Duodenal mucosa (tissue), 2 donors: ENCODE data around the gene DCLRE1C.
"Not testable (repeated sequence)": the region's sequence is repeated elsewhere in the genome, so short reads cannot be mapped to it uniquely, and the experiment has no call there.

Experiments used
- H3K27ac ChIP-seq: one replicate; pipeline ENCODE4 v1.7.0; 2013; ENCODE audit warnings: low read depth, low read length
- H3K27me3 ChIP-seq, 2 donors: one replicate each; pipeline ENCODE4 v1.7.0; 2013; ENCODE audit warnings: low read length in 2 of 2, control low read depth in 1 of 2; ENCODE audit not compliant: insufficient read depth in 2 of 2, control insufficient read depth in 1 of 2
- H3K36me3 ChIP-seq, 2 donors: one replicate each; pipeline ENCODE4 v1.7.0; 2013; ENCODE audit warnings: low read length in 2 of 2, control low read depth in 1 of 2; ENCODE audit not compliant: insufficient read depth in 2 of 2, control insufficient read depth in 1 of 2
- H3K4me1 ChIP-seq, 2 donors: one replicate each; pipeline ENCODE4 v1.7.0; 2013; ENCODE audit warnings: low read length in 2 of 2, control low read depth in 1 of 2; ENCODE audit not compliant: insufficient read depth in 2 of 2, control insufficient read depth in 1 of 2
- H3K4me3 ChIP-seq, 2 donors: one replicate each; pipeline ENCODE4 v1.7.0; 2013; ENCODE audit warnings: low read length in 2 of 2, low read depth in 1 of 2
- H3K9ac ChIP-seq, 2 donors: one replicate each; pipeline ENCODE4 v1.7.0; 2013; ENCODE audit warnings: low read length in 2 of 2, low read depth in 1 of 2
- H3K9me3 ChIP-seq, 2 donors: one replicate each; pipeline ENCODE4 v1.7.0; 2013; ENCODE audit warnings: low read length in 2 of 2, control low read depth in 1 of 2; ENCODE audit not compliant: control insufficient read depth in 1 of 2

DCLRE1C gene

DNA sequence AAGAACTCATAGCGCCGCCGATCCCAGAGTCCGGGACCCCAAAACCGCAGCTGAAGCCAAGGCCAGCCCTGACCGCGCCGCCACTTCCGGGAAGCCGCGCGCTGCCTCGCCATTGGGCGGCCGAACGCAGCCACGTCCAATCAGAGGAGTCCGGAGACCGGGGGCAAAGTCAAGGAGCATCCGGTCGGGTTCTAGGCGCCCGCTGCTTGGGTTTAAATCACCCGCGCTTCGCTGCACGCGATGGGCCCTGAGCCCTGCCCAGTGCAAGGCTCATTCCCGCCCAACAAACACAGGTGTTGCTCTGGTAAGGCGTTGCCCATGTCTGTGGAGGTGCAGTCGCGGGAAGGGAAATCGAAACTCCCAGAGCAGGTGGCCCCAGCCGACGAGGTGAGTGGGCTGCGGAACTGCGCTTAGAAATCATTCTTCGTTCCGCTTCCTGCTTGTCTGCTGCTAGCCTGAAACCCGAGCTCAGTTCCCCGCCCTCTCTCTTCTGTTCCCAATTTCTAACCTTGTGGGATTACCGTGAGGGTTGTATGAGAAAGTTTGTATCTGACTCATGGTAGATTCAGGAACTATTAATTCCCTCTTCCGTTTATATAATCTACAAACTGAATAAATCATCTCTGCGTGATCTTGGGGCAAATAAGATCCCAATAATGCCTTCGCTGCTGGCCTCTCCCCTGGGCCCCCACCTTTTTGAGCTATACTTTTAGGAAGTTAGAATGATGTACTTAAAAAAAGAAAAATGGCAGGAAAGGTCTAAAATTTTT lies at the start of gene DCLRE1C:
Gene DCLRE1C, minus strand, starts transcription at position 96 of the 770 bp plus-strand sequence. Its CDS starts 86 bp downstream, at position 10.
- Histone ChIP-seq H3K4me3 (peak within 1 kb of the TSS; percentile 73 to 82), H3K27ac (peak within 1 kb of the TSS; percentile 79), H3K4me1 (peaks cover 12 to 20% of the 10 kb centered on the region in 2 donors), H3K9ac (peak within 1 kb of the TSS; percentile 61 to 74), H3K36me3 (peaks cover under 1 to 5% of the 10 kb centered on the region in 2 donors), H3K9me3 (no peaks in the 10 kb centered on the region), H3K27me3 (no peaks in the 10 kb centered on the region)

DNA sequence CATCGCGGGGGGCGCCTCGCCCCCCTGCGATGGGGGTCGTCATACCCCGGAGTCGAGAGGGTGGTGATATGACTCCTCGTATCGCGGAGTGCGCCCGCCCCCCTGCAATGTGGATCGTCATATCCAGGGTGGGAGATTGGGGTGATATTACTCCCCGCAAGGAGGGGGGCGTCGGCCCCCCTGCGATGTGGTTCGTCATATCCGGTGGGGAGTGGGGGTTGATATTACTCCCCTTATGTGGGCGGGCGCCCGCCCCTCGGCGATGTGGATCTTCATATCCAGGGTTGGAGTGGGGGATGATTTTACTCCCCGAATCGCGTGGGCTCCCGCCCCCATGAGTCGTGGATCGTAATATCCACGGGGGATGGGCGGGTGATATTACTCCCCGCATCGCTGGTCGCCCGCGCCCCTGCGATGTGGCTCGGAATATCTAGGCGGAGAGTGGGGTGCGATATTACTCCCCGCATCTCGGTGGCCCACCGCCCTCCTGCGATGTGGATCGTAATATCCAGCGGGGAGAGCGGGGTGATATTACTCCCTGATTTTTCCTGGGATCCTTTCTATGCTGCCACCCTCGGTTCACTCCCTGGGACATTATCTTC lies 42.2 kb upstream of the DCLRE1C start:
- Histone ChIP-seq H3K9ac (no peak overlapping the region), H3K36me3 (no peaks in the 10 kb centered on the region), H3K9me3 (no peaks in the 10 kb centered on the region), H3K4me3 (no peak overlapping the region), H3K4me1 (no peaks in the 10 kb centered on the region), H3K27me3 (no peaks in the 10 kb centered on the region), H3K27ac (no peak overlapping the region)

DNA sequence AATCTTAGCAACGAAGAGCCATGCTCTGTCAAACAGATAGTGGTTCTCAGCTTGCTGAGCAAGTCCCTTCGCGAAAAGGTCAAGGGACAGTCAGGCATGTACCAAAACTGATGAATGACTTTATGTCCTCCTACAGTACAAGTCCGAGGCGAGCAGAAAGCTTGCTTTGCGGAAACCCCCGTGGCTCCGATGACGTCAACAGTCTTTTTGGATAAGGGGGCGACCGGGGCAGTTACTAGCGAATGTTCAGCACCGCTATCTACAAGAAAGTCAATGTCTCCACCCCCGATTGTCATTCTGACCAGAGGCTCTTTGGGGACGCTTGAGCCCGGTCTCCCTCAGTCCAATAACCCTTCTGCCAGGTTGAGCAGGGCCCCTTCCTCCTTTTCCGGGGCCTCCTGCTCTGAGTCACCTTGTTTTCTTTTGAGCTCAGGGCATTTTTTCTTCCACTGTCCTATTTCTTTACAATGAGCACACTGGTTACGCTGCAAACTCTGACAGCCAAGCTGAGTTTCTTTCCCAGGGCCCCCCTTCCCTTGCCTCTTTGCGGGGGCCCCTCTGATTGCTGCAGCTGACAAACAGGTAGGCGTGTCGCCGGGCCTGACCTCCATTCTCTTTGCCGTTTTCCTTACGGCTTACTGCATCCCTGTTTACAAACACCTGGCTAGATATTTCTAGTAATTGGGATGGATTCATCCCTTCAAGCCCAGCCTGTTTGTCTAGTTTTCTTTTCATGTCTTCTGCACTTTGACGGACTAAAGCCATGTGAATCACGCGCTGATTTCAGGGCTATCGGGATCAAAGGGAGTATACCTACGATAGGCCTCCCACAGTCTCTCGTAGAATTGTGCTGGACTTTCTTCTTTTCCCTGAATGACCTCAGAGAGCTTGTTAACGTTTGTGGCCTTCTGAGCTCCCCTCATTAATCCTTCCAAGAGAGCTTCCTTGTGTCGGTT lies 39.9 kb upstream of the DCLRE1C start:
- not testable (repeated sequence) for H3K9ac ChIP-seq, H3K36me3 ChIP-seq, H3K4me3 ChIP-seq, H3K27me3 ChIP-seq, H3K27ac ChIP-seq, H3K4me1 ChIP-seq, H3K9me3 ChIP-seq

DNA sequence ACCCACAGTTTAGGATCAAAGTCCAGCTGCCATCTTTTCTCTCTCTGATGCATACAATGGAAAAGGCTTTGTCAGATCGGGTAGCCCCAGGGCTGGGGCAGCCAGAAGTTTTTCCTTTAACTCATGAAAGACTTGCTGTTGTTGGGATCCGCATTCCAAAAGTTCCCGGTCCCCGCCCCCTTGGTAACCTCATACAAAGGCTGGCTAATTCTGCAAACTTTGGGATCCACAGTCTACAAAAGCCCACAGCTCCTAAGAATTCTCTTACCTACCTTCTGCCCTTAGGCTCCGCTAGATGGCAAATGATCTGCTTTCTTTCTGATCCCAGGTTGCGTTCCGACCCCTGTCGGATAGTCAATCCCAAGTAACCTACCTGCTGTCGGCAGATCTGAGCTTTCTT lies 38.4 kb upstream of the DCLRE1C start:
- not testable (repeated sequence) for H3K4me3 ChIP-seq, H3K9me3 ChIP-seq, H3K27me3 ChIP-seq, H3K27ac ChIP-seq, H3K4me1 ChIP-seq, H3K36me3 ChIP-seq, H3K9ac ChIP-seq

DNA sequence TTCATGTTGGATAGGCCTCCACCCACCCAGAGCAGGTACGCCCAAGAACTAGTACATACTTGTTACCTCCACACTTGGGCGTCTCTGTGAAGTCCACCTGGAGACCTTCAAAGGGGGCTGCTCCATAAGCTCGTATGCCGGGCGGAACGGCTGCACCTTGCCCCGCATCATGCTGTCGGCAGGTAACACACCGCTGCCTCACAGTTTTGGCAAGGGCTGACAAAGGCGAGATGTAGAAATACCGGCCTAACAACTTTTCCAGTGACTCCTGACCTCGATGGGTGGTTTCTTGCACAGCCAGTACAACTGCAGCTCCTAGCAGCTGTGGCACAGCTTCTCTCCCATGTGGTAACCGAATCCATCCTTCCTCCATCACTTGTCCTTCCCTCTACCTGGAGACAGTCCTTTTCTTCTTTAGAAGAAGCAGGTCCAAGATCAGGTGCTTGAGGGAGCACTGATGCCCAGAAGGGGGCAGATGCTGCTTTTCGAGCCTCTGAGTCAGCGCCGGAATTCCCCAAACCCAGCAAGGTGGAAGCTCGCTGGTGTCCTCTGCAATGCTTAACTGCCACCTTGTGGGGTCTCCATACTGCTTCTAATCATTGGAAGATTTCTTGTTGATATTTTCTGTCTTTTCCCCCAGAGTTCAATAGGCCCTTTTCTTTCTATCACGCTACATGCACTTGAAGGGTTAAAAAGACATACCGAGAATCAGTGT lies 37.3 kb upstream of the DCLRE1C start:
- H3K36me3 ChIP-seq, H3K9me3 ChIP-seq, H3K27me3 ChIP-seq, H3K9ac ChIP-seq, H3K4me1 ChIP-seq, H3K27ac ChIP-seq, H3K4me3 ChIP-seq: not testable (repeated sequence)

DNA sequence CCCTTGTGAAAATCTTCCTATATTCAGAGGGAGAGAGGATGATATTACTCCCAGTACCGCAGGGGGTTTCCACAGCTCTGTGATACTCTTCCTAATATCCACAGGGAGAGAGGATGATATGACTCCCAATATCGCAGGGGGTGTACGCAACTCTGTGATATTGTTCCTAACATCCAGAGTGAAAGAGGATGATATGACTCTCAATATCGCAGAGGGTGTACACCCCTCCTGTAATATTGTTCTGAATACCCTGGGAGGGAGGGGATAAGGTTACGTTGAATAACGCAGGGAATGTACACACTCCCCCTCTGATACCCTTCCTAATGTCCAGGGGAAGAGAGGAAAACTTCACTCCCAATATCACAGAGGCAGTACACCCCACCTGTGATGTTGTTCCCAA lies 35.7 kb upstream of the DCLRE1C start:
- H3K27ac ChIP-seq, H3K4me1 ChIP-seq, H3K27me3 ChIP-seq, H3K9ac ChIP-seq, H3K36me3 ChIP-seq, H3K4me3 ChIP-seq, H3K9me3 ChIP-seq: not testable (repeated sequence)

DNA sequence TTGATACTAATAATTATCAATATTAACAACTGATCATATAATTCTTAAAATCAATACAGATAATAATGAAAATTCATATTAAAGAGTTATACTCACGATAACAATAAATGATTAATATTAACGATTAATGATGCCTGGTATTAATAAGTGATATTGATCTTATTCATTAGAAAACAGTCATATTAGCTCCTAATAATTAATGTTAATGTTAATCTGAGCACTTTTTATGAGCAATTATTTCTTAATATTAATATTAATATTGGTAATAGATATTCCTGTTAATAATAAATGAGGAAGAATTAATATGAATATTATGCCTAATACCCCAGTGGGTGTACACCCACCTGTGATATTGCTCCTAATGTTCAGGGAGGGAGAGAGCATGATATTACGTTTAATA lies 28.8 kb upstream of the DCLRE1C start:
- H3K27me3 ChIP-seq: no peaks in the 10 kb centered on the region
- H3K27ac ChIP-seq: no peak overlapping the region
- H3K4me1 ChIP-seq: no peaks in the 10 kb centered on the region

DNA sequence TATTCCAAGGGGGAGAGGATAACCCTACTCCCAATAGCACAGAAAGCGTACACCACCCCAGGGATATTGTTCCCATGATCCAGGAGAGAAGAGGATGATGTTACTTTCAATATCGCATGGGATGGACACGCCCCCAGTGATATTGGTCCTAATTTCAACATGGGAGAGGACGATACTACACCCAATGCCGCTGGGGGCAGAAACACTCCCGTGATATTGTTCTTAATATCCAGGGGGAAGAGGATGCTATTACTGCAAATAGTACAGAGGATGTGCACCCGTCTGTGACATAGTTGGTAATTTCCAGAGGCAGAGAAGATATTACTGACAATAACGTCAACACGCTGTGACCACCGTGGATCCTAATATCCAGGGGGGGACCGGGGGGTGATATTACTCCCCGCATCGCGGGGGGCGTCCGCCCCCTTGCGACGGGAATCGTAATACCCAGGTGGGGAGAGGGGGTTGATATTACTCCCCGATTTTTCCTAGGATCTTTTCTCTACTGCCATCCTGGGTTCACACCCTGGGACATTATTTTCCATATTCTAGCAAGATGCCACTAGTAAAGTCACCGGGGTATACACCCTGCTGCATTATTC lies 21.9 kb upstream of the DCLRE1C start:
- H3K9ac ChIP-seq: no peak overlapping the region

More for the DNA sequence above, 28.8 kb upstream of the DCLRE1C start:
- no peak overlapping the region for H3K4me3 ChIP-seq
- no peaks in the 10 kb centered on the region for H3K36me3 ChIP-seq
- H3K9me3 ChIP-seq: no peaks in the 10 kb centered on the region
- H3K9ac ChIP-seq: no peak overlapping the region

DNA sequence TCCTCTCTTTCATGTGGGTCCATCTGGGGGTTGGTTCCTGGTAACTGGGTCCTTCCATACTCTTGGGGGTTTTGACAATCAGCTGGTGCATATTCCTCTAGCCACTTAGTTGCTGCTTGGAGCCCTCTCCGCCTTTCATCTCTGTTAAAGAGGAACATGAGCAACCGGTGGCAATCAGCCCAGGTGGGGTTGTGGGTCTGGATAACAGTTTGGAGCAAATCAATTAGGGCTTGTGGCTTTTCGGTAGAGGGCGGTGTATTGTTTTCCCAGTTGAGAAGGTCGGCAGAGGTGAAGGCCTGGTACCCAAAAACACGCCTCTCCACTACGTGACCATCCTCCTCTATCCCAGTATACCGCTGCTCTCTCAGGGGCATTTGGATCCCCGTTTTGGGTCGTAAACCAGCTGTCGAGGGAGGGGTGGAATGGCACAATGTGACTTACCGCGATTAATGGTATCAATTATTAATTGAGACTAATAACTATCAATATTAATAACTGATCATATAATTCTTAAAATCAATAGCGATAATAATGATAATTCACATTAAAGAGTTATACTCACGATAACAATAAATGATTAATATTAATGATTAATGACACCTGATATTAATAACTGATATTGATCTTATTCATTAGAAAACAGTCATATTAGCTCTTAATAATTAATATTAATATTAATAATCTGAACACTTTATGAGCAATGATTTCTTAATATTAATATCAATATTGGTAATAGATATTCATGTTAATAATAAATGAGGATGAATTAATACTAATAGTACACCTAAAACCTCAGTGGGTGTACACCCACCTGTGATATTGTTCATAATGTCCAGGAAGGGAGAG lies 20.5 kb upstream of the DCLRE1C start:
- H3K4me1 ChIP-seq, H3K4me3 ChIP-seq, H3K27me3 ChIP-seq, H3K9ac ChIP-seq, H3K36me3 ChIP-seq, H3K9me3 ChIP-seq, H3K27ac ChIP-seq: not testable (repeated sequence)

More for the DNA sequence above, 21.9 kb upstream of the DCLRE1C start:
- Histone ChIP-seq H3K9me3 (no peaks in the 10 kb centered on the region), H3K4me1 (no peaks in the 10 kb centered on the region), H3K27me3 (no peaks in the 10 kb centered on the region), H3K36me3 (no peaks in the 10 kb centered on the region), H3K4me3 (no peak overlapping the region), H3K27ac (no peak overlapping the region)
